Liver (tissue), 9 donors: ENCODE measurements around the gene ZC3H12C. TPM values are rescaled to one million over a fixed set of nuclear protein-coding genes. Genes with fewer than 3 reads are reported as not detected.

Experiments used
- DNase-seq: peaks from one replicate; pipeline ENCODE4 v3.0.0-alpha.2; 2017; ENCODE audit warnings: low spot score
- H3K27ac ChIP-seq, 2 donors: one replicate each; pipeline ENCODE4 v1.7.0; 2013; ENCODE audit warnings: inconsistent platforms in 2 of 2, low read length in 2 of 2, control low read depth in 1 of 2, low read depth in 1 of 2, mild to moderate bottlenecking in 1 of 2
- H3K27me3 ChIP-seq, 4 donors: one replicate each; pipeline versions ENCODE4 v1.6.1 to v1.7.0; 2013; ENCODE audit warnings: low read length in 3 of 4, inconsistent platforms in 1 of 4, mild to moderate bottlenecking in 1 of 4, moderate library complexity in 1 of 4; ENCODE audit not compliant: control insufficient read depth in 4 of 4, insufficient read depth in 4 of 4
- H3K36me3 ChIP-seq, 4 donors: one replicate each; pipeline versions ENCODE4 v1.6.1 to v1.7.0; 2013; ENCODE audit warnings: low read length in 3 of 4, mild to moderate bottlenecking in 3 of 4, low read depth in 1 of 4, moderate library complexity in 1 of 4; ENCODE audit not compliant: control insufficient read depth in 4 of 4, insufficient read depth in 3 of 4
- H3K4me1 ChIP-seq, 4 donors: one replicate each; pipeline versions ENCODE4 v1.6.1 to v1.7.0; 2013; ENCODE audit warnings: low read length in 3 of 4, mild to moderate bottlenecking in 3 of 4, moderate library complexity in 1 of 4; ENCODE audit not compliant: control insufficient read depth in 4 of 4, insufficient read depth in 4 of 4
- H3K4me3 ChIP-seq, 3 donors: one replicate each; pipeline versions ENCODE4 v1.6.1 to v1.7.0; 2013; ENCODE audit warnings: low read length in 3 of 3, control low read depth in 1 of 3, low read depth in 1 of 3, mild to moderate bottlenecking in 1 of 3
- H3K9ac ChIP-seq, 2 donors: one replicate each; pipeline ENCODE4 v1.7.0; 2013; ENCODE audit warnings: low read length in 2 of 2, mild to moderate bottlenecking in 2 of 2, moderate library complexity in 2 of 2, control low read depth in 1 of 2, low read depth in 1 of 2
- H3K9me3 ChIP-seq, 4 donors: one replicate each; pipeline versions ENCODE4 v1.6.1 to v1.7.0; 2013; ENCODE audit warnings: low read length in 3 of 4; ENCODE audit not compliant: control insufficient read depth in 4 of 4
- CTCF ChIP-seq: fragments of 150-350 bp; IDR thresholded peaks from 2 replicates; pipeline ENCODE4 v1.5.1; 2017; ENCODE audit warnings: improper control_type of control experiment, low read depth, low read length; ENCODE audit not compliant: missing input control
- EGR1 ChIP-seq, 2 donors: IDR thresholded peaks; 2 replicates each; pipeline ENCODE4 v1.6.1; 2016 to 2018; ENCODE audit warnings: antibody characterized with exemption in 2 of 2, low read depth in 2 of 2
- FOXA1 ChIP-seq: IDR thresholded peaks from 2 replicates; pipeline ENCODE4 v1.6.1; 2016; ENCODE audit warnings: antibody characterized with exemption
- FOXA2 ChIP-seq: IDR thresholded peaks from 2 replicates; pipeline ENCODE4 v1.6.1; 2016; ENCODE audit warnings: antibody characterized with exemption
- GABPA ChIP-seq, 2 donors: IDR thresholded peaks in 1 of 2; conservative IDR thresholded peaks in 1 of 2; 2 replicates each; pipeline ENCODE4 v1.6.1; 2016; ENCODE audit warnings: antibody characterized with exemption in 2 of 2, mild to moderate bottlenecking in 1 of 2, moderate library complexity in 1 of 2
- HNF4A ChIP-seq, 2 donors: conservative IDR thresholded peaks; 2 replicates each; pipeline ENCODE4 v1.6.1; 2016; ENCODE audit warnings: antibody characterized with exemption in 2 of 2, mild to moderate bottlenecking in 2 of 2
- HNF4G ChIP-seq: IDR thresholded peaks from 2 replicates; pipeline ENCODE4 v1.6.1; 2016; ENCODE audit warnings: antibody characterized with exemption
- JUND ChIP-seq, 2 donors: IDR thresholded peaks; 2 replicates each; pipeline ENCODE4 v1.6.1; 2016; ENCODE audit warnings: antibody characterized with exemption in 2 of 2
- MAX ChIP-seq: IDR thresholded peaks from 2 replicates; pipeline ENCODE4 v1.6.1; 2016; ENCODE audit warnings: antibody characterized with exemption
- NR2F2 ChIP-seq: IDR thresholded peaks from 2 replicates; pipeline ENCODE4 v1.6.1; 2016; ENCODE audit warnings: antibody characterized with exemption
- RAD21 ChIP-seq, 2 donors: IDR thresholded peaks; 2 replicates each; pipeline ENCODE4 v1.6.1; 2016; ENCODE audit warnings: antibody characterized with exemption in 2 of 2, mild to moderate bottlenecking in 2 of 2
- REST ChIP-seq: IDR thresholded peaks from 2 replicates; pipeline ENCODE4 v1.6.1; 2016; ENCODE audit warnings: antibody characterized with exemption, mild to moderate bottlenecking
- RXRA ChIP-seq, 2 donors: IDR thresholded peaks; 2 replicates each; pipeline ENCODE4 v1.6.1; 2017 to 2018; ENCODE audit warnings: antibody characterized with exemption in 2 of 2, mild to moderate bottlenecking in 1 of 2
- SP1 ChIP-seq: IDR thresholded peaks from 2 replicates; pipeline ENCODE4 v1.6.1; 2018; ENCODE audit warnings: antibody characterized with exemption, mild to moderate bottlenecking
- TAF1 ChIP-seq: conservative IDR thresholded peaks from 2 replicates; pipeline ENCODE4 v1.6.1; 2016; ENCODE audit warnings: antibody characterized with exemption, mild to moderate bottlenecking
- YY1 ChIP-seq: IDR thresholded peaks from 2 replicates; pipeline ENCODE4 v1.6.1; 2016; ENCODE audit warnings: antibody characterized with exemption, mild to moderate bottlenecking
- ZBTB33 ChIP-seq: IDR thresholded peaks from 2 replicates; pipeline ENCODE4 v1.6.1; 2016; ENCODE audit warnings: antibody characterized with exemption
- WGBS: extraction: QIAGEN DNeasy Blood & Tissue Kit; methylation state at CpG from one replicate; pipeline ENCODE4 v1.1.7; 2013; 5-methylcytosine and 5-hydroxymethylcytosine counted together
- polyA plus RNA-seq, 2 donors: library from polyadenylated mRNA; stranded (reverse) in 1 of 2; unstranded in 1 of 2; fragments of 200-250 nt in 1 of 2; fragments of >200 nt in 1 of 2; fragmentation: Nextera tagmentation in 1 of 2; extraction: Ambion mirVana in 1 of 2; gene quantifications; one replicate each; pipeline versions ENCODE4 v1.2.1 to v1.2.3, GENCODE V29; 2013 to 2015
- total RNA-seq, 2 donors: library from RNA; depleted of rRNA; stranded (reverse); fragments of >200 nt; gene quantifications; one replicate each; pipeline ENCODE4 v1.2.3, GENCODE V29; 2014
- TF ChIP-seq, protein P1 (sequence below): IDR thresholded peaks from 2 replicates; pipeline ENCODE4 v1.6.1; 2016; ENCODE audit warnings: antibody characterized with exemption
- donor health status: healthy.
- donor health status: healthy.
- donor health status: healthy.
- donor health status: healthy.
- donor health status: healthy.

Gene ZC3H12C
- total and polyA plus RNA-seq, 4 donors, result 0.92 to 9.6 (median 2.3) TPM

DNA sequence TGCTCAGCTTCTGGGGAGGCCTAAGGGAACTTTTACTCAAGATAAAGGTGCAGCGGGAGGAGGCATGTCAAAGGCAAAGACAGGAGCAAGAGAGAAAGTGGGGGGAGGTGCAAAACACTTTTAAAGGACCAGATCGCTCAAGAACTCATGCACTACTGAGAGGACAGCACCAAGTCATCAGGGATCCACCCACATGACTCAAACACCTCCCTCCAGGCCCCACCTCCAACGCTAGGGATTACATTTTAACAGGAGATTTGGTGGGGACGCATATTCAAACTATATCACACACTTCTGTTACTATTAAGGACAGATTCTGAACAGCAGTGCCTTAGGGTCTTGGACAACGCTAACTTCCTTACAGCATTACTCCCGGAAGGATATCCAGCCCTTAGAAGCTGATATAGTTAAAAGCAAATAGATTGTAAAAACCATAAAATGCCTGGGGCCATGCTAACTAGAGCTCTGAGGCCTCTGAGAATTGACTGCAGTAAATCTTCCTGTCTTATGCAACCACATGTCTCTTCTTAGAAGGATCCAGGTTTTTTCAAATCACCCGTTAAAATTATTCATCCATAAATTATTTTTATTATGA, 16.7 kb upstream of the ZC3H12C start:
- H3K4me1 ChIP-seq, result no peaks in the 10 kb centered on the region
- WGBS, result 64% methylated on average over 7 of the region's 7 CpGs
- no peaks in the 10 kb centered on the region for H3K9me3 ChIP-seq
- TF ChIP-seq HNF4G (no peak), REST (no peak), FOXA1 (no peak), SP1 (no peak), YY1 (no peak), GABPA (IDR thresholded peaks at IDR 0.05 in 1 of 2, conservative IDR thresholded peaks at IDR 0.05 in 1 of 2) (no peak), CTCF (no peak), FOXA2 (no peak), EGR1 (IDR thresholded peaks at IDR 0.05; ENCODE audit: low read depth in 2 of 2) (no peak), TAF1 (no peak), MAX (no peak), JUND (IDR thresholded peaks at IDR 0.05) (no peak), RXRA (IDR thresholded peaks at IDR 0.05) (no peak), ZBTB33 (no peak), HNF4A (conservative IDR thresholded peaks at IDR 0.05) (no peak), RAD21 (IDR thresholded peaks at IDR 0.05) (no peak), NR2F2 (no peak)
- TF ChIP-seq, protein P1, sequence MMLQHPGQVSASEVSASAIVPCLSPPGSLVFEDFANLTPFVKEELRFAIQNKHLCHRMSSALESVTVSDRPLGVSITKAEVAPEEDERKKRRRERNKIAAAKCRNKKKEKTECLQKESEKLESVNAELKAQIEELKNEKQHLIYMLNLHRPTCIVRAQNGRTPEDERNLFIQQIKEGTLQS, result no peak
- no peaks in the 10 kb centered on the region for H3K36me3 ChIP-seq
- DNase-seq, result no peak
- H3K4me3 ChIP-seq, result no peak overlapping the region
- no peak overlapping the region for H3K9ac ChIP-seq
- H3K27me3 ChIP-seq, result no peaks in the 10 kb centered on the region
- no peak overlapping the region for H3K27ac ChIP-seq
